ENCODE results near the gene MORC1. TPM values are rescaled to one million over a fixed set of nuclear protein-coding genes. Genes with fewer than 3 reads are reported as not detected.
A peak's percentile ranks its signal among the peaks of the same experiment; 100 is the strongest.

Gene MORC1
- total RNA-seq, 6 experiments from 2014 or later: 0.07 to 0.16 (median 0.14) TPM; not detected in 2

DNA sequence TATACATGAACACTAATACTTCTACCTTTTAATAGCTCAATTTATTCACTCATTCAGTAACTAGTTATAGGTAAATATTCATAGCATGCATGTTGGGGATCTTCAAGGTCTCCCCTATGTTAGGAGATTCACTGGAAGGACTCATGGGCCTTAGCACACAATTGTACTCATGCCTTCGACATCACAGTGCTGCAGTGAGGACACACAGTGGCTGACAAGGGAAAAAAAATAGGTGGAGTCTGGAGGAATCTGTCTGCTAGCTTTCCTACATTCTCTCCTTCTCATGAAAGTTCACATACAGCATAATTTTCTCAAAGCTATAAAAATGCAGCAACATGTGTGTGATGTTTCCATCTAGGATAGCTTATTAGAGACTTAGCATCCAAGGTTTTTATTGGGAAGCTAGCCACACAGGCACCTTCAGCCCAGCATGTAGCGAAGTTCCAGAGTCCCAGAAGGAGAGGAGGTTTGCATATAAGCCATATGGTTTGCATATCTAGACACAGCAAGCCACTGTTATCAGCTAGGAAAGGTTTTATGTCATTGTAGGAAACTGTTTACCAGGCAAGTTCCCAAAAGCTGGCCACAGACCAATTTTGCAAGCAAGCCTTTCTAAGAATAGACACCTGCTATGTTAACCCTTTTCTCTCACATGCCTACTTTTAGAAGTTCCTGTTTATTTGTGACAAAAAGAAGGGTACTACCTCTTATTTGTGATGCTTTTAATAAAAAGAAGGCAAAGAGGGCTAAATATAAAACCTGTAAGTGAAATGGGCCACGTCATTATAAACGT lies 46.4 kb downstream of the MORC1 start:
- no peaks in the 10 kb centered on the region for H3K36me3 ChIP-seq
- TF ChIP-seq POLR2A (IDR thresholded peaks at IDR 0.05): no peak
- TF ChIP-seq, protein P1, sequence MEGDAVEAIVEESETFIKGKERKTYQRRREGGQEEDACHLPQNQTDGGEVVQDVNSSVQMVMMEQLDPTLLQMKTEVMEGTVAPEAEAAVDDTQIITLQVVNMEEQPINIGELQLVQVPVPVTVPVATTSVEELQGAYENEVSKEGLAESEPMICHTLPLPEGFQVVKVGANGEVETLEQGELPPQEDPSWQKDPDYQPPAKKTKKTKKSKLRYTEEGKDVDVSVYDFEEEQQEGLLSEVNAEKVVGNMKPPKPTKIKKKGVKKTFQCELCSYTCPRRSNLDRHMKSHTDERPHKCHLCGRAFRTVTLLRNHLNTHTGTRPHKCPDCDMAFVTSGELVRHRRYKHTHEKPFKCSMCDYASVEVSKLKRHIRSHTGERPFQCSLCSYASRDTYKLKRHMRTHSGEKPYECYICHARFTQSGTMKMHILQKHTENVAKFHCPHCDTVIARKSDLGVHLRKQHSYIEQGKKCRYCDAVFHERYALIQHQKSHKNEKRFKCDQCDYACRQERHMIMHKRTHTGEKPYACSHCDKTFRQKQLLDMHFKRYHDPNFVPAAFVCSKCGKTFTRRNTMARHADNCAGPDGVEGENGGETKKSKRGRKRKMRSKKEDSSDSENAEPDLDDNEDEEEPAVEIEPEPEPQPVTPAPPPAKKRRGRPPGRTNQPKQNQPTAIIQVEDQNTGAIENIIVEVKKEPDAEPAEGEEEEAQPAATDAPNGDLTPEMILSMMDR (IDR thresholded peaks at IDR 0.05): no peak
- intact Hi-C loops (cut with DNase I): no loop called here
- WGBS (ENCODE audit: insufficient coverage, low coverage, low lambda C conversion rate, missing lambda C conversion rate): 15% methylated on average over 4 of the region's 4 CpGs
- H3K9me3 ChIP-seq: no peaks in the 10 kb centered on the region
- ATAC-seq (peak in 2 of 4 donors; percentile 40 to 46), DNase-seq (no peak)
- no peaks in the 10 kb centered on the region for H3K4me1 ChIP-seq
- H3K27me3 ChIP-seq: no peaks in the 10 kb centered on the region
- no peak overlapping the region for H3K27ac ChIP-seq
- H3K4me3 ChIP-seq: no peak overlapping the region

DNA sequence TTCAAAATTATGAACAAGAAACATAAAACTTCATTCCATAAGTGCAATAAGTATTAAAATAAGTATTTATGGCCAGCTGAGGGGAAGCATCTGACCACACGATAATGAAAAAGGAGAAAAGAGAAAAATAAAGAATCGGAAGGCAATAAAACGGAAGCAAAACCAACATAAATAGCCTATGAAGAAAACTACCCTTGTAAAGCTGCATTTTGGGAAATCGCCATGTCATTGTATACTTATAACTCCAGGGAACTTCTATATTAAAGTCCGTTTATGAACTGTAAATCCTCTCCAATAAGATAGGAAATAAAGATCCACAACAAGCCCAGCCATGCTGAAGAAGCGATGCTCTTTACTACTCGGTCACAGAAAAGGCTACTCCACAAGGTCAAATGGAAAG lies 47.7 kb downstream of the MORC1 start:
- intact Hi-C loops (cut with DNase I): no loop called here
- Histone ChIP-seq H3K27ac (no peak overlapping the region), H3K27me3 (no peaks in the 10 kb centered on the region), H3K9me3 (no peaks in the 10 kb centered on the region), H3K36me3 (no peaks in the 10 kb centered on the region), H3K4me1 (no peaks in the 10 kb centered on the region), H3K4me3 (no peak overlapping the region)
- TF ChIP-seq, protein P1 (IDR thresholded peaks at IDR 0.05): no peak
- no peak for TF ChIP-seq POLR2A (IDR thresholded peaks at IDR 0.05)
- no peak for DNase-seq
- ATAC-seq: no peak
- 74% methylated on average over 7 of the region's 7 CpGs for WGBS (ENCODE audit: insufficient coverage, low coverage, low lambda C conversion rate, missing lambda C conversion rate)

DNA sequence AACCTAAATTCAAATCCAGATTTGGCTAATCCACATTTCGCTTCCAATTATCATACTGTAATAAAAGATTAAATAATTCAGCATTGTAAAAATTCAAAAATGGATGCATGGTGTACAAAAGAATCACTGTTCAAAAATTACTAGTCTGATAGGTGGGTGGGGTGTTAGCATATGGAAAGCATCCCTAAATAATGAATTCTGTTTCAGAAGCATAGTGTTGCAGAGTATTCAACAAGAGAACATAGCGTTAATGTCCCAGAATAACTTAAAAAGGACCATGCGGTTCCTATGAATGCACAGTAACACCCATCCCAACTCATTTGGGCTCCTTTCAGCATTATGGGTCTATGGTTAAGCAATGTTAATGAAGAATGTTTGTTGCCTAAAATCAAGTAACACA lies 51.1 kb downstream of the MORC1 start:
- 93% methylated on average over 3 of the region's 3 CpGs for WGBS (ENCODE audit: insufficient coverage, low coverage, low lambda C conversion rate, missing lambda C conversion rate)
- ATAC-seq: no peak

GRCh38 chr3:109059264-109059663 lies 58.7 kb downstream of the MORC1 start:
- peak in 2 of 4 donors; percentile 35 to 47 for ATAC-seq
- 8% methylated on average over 5 of the region's 5 CpGs for WGBS (ENCODE audit: insufficient coverage, low coverage, low lambda C conversion rate, missing lambda C conversion rate)
- no peaks in the 10 kb centered on the region for H3K36me3 ChIP-seq
- H3K4me3 ChIP-seq: no peak overlapping the region
- no peak overlapping the region for H3K27ac ChIP-seq
- no peak for TF ChIP-seq POLR2A (IDR thresholded peaks at IDR 0.05)
- TF ChIP-seq, protein P1 (IDR thresholded peaks at IDR 0.05): no peak
- DNase-seq: no peak
- H3K9me3 ChIP-seq: no peaks in the 10 kb centered on the region
- H3K4me1 ChIP-seq: no peaks in the 10 kb centered on the region
- intact Hi-C loops (cut with DNase I): no loop called here
- no peaks in the 10 kb centered on the region for H3K27me3 ChIP-seq

More for the DNA sequence above, 51.1 kb downstream of the MORC1 start:
- TF ChIP-seq, protein P1 (IDR thresholded peaks at IDR 0.05): no peak
- TF ChIP-seq POLR2A (IDR thresholded peaks at IDR 0.05): no peak
- intact Hi-C loops (cut with DNase I): no loop called here
- Histone ChIP-seq H3K4me3 (no peak overlapping the region), H3K27me3 (no peaks in the 10 kb centered on the region), H3K4me1 (no peaks in the 10 kb centered on the region), H3K9me3 (no peaks in the 10 kb centered on the region), H3K27ac (no peak overlapping the region), H3K36me3 (no peaks in the 10 kb centered on the region)
- no peak for DNase-seq
